ENCODE results near the gene IGFBP4.

DNA sequence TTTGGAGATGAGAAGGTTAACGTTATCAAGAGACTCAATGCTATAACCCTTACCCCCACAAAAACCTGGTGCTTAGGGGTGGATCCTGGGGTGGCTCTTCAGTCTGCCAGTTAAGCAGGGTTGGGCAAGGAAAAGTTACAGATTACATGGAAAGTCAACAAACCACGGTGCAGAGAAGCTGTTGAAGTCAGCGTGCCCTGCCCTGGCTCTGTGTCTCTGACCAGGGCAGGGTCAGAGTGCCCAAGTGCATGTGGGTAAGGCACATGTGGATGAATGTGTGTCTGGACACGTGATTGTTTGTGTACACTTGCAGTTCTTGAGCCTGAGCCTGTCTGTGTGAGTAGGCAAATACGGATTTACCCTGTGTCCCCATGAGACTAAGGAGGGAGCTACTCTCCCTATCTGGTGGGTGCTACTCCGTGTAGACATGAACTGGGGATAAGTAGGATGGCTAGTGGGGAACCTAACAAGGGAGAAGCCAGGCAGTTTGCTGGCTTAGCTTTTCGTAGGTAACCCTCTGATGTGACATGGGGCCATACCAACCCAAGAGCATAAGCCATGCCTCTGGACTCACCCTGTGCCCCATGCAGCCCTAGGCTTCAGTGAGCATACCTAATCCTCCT lies 5.5 kb downstream of the IGFBP4 start:
- TF ChIP-seq, protein P1, sequence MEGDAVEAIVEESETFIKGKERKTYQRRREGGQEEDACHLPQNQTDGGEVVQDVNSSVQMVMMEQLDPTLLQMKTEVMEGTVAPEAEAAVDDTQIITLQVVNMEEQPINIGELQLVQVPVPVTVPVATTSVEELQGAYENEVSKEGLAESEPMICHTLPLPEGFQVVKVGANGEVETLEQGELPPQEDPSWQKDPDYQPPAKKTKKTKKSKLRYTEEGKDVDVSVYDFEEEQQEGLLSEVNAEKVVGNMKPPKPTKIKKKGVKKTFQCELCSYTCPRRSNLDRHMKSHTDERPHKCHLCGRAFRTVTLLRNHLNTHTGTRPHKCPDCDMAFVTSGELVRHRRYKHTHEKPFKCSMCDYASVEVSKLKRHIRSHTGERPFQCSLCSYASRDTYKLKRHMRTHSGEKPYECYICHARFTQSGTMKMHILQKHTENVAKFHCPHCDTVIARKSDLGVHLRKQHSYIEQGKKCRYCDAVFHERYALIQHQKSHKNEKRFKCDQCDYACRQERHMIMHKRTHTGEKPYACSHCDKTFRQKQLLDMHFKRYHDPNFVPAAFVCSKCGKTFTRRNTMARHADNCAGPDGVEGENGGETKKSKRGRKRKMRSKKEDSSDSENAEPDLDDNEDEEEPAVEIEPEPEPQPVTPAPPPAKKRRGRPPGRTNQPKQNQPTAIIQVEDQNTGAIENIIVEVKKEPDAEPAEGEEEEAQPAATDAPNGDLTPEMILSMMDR (IDR thresholded peaks at IDR 0.05; ENCODE audit: poor library complexity): no peak
- TF ChIP-seq EZH2 (IDR thresholded peaks at IDR 0.05; ENCODE audit: borderline replicate concordance): no peak

Data from hepatocyte (in vitro differentiated cells).